NCI-H82 (cell line): ENCODE measurements around the gene PIP4K2B.

ENCODE experiments used
- DNase-seq: peaks from one replicate; lab custom pipeline; 2025; lab: John Stamatoyannopoulos, UW

Gene PIP4K2B

DNA sequence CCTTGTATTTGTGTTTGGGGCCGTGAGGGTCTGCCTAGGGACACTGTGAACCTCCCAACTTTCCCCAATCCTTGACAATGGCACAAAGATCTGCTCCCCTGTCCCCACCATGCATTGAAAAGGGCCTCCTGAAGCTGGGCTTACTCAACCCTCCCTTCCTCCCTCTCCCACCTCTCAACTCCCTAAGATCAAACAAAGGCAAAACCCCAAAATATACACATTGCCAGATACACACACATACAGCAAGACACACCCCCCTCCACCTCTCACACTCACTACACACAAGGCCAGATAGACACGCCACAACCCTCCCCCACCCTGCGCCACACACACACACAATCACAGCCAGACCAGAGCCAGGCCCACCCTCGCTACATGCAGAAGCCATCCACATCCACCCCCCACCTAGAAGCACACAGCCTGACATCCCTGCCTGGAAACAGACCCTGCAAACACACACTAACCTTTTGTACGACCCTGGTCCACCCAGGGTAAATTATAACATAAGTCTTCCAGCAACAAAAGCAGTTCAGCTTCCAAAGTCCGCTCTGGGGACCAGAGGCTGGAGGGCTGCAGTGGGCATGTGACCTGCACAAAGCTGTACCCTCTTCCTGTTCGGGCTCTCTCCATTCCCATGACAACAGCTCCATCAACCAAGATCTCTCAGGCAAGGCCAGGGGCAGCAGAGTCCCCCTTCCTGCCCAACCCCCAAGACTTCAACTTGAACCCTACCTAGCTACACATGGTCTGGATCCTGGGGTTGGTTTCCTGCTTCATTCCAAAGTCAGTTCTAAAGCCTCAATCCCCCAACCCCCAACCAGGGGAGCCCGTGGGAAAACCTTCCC is 53.1 kb downstream of the PIP4K2B start:
- peak; percentile 37 for DNase-seq

DNA sequence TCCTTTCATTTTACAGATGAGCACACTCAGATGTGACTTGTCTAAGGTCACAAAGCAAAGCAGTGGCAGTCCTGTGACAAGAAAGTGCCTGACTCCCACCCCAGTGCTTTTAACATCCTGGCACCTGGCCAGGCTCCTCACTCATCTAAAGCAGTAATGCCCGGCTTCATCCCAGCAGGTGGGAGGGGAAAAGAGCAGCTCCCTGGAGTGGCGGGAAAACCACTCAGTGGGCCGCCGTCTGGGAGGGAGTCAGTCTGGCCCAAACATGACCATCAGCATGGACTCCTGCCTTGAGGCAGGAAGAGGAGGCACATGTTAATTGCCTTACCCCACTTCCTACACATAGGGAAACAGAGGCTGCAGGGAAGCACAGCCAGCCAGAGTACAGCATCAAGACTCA is 53.8 kb downstream of the PIP4K2B start:
- DNase-seq = peak; percentile 84

GRCh38 chr17:38743556-38744171 is 55.7 kb downstream of the PIP4K2B start:
- no peak for DNase-seq

DNA sequence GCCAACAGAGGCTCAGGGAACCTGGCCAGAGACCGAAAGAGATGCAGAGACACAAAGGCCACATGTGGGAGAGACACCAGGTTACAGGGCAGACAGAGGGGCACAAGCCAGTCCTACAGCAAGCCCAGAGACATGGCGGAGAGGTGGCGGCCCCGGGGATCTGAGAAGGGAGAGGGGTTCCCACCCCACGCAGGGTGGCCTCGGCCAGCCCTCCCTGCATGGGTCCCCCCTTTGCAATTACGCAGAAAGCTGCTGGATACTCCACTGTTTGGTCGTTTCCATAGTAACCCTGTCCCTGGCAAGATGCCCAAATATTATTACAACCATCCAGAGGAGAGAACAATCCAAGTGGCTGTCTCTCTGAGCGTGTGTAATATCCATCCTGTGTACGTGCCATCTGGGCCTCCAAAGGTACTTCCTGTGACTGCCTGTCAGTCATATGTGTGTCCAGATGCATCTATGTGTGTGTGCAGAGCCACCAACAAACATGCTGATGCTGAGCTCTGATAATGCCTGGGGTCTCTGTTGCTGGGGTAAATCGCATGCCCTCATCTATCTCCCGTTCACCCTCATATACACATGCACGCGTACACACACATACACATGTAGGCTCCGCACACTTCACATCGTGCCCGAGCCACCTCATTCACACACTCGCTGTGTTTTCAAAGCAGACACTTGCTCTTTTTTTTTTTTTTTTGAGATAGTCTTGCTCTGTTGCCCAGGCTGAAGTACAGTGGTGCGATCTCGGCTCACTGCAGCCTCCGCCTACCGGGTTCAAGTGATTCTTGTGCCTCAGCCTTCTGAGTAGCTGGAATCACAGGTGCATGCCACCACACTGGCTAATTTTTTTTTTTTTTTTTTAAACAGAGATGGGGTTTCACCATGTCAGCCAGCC is 56.7 kb downstream of the PIP4K2B start:
- DNase-seq = peak; percentile 61

- no peak for DNase-seq
Measured at GRCh38 chr17:38741921-38742410, 57.4 kb downstream of the PIP4K2B start.

DNA sequence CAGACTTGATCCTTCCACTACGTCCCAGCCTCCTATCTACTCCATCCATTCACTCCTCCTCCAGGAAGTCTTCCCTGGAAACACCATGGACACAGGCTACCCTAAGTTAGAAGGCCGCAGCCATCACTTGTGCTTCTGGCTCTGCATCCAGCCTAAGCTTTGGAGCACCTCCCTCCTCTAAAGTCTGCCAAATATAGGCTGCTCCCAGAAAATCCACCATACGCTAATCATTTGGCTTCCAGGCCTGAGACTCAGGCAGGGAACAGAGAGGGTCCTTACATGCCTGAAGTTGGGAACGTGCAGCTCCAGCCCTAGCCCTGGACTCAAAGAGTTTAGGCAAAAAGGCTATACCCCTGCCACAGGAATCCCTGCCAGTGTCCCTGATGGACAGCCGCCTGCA is 57.9 kb downstream of the PIP4K2B start:
- no peak for DNase-seq

DNA sequence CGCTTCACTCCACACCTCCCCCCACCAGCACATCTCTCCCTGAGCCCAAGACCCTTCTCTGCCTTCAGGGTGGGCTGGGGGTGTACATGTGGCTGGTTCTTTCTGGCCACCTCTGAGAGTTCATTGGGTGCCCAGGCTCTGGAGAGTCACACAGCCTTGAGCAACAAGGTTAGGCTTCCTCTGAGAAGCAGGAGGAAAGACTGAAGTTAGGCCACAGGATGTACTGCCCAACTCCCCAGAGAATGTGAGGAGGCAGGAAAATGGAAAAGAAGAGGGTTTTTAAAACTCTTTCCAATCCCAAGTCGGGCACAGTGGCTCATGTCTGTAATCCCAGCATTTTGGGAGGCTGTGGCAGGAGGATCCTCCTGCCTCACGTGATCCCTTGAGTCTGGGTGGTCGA is 58.5 kb downstream of the PIP4K2B start:
- no peak for DNase-seq

- DNase-seq = no peak
Measured at GRCh38 chr17:38740044-38740443, 59.3 kb downstream of the PIP4K2B start.

DNA sequence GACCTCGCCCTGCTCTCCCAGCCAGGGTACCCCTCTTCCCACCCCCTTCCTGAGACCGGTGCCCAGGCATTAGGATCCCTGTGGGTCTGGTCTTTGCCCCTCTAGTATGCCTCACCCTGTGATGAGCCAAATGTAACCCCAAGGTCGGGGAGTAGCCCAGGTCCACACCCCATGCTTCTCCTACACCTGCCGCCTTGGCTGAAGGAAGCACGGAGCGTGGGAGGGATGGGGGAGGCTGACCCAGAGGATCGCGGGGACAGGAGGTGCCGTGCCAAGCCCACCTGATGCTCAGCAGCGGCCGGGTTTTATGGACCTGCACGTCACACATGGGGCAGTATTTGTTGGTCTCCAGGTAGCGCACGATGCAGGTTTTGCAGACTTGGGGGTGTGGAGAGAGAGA is 60.1 kb downstream of the PIP4K2B start:
- DNase-seq = no peak

DNA sequence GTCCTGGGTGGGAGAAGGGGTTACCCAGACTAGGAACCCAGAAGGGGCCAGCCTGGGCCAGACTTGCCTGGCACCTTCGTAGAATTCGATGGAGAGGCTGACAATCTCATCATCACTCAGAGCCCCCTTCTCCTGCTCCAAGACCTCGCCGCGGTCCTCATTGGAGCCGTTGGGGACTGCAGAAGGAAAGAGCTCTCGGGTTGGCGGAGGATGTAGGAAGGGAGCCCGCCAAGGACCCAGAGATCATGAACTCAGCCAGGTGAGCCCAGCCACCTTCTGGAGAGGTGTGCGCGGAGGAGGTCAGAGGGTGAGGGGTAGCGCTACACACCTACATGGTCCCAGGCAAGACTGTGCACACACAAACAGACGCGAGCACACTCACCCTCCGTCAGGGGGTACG is 60.7 kb downstream of the PIP4K2B start:
- DNase-seq = no peak

- DNase-seq = no peak
Measured at GRCh38 chr17:38738007-38738662, 61.2 kb downstream of the PIP4K2B start.

GRCh38 chr17:38735161-38735997 is 64.0 kb downstream of the PIP4K2B start:
- DNase-seq = peak; percentile 87

- peak; percentile 56 for DNase-seq
Measured at GRCh38 chr17:38733982-38734973, 65.1 kb downstream of the PIP4K2B start.

- DNase-seq = no peak
Measured at GRCh38 chr17:38733282-38733981, 65.9 kb downstream of the PIP4K2B start.

- no peak for DNase-seq
Measured at GRCh38 chr17:38732376-38733281, 66.7 kb downstream of the PIP4K2B start.

DNA sequence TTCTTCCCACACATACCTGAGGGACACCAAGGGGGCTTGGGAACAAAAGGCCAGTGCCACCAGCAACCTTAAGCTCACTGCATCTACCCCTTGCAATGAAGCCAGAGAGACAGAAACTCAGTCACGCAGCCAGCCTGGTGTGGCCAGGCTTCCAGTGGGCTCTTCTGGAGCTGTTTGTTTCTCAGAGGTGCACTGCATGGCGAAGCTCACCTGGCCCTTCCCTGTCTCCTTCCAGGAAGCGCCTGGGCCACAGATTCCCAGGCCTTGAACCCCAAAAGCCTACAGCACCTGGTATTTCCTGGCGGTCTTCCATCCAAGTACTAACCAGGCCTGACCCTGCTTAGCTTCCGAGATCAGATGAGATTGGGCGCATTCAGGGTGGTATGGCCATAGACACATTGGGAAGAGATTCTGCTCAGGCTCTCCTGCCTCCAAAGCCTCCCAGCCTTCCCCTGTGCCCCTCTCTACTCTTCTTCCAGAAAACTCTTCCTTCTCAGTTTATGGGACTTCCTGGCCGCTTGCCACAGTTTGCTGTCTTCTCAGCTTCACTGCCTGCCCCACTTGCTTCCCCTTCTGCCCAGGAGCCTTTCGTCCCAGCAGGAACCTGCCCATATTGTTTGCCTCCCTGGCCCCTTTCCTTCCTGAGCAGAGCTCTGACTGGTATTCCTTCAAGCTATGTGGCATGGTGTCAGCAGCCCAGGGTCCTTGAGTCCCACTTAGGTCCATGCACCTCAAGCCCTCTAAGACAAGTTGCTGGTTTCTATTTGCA is 67.6 kb downstream of the PIP4K2B start:
- DNase-seq = no peak
